Neuronal stem cell (in vitro differentiated cells): Measurements from ENCODE around the gene LOXHD1.

Experiments used
- DNase-seq: peaks from one replicate; pipeline ENCODE4 v3.0.0-alpha.2; 2013; ENCODE audit warnings: low spot score
- H2AFZ ChIP-seq: one replicate; pipeline ENCODE4 v1.6.1; 2013; ENCODE audit warnings: mild to moderate bottlenecking, low read length, inconsistent platforms
- H2AK5ac ChIP-seq: 2 replicates; pipeline ENCODE4 v1.6.1; 2013; ENCODE audit warnings: low read depth, mild to moderate bottlenecking, inconsistent platforms, low read length, moderate library complexity, mixed read lengths
- H2BK120ac ChIP-seq: 2 replicates; pipeline ENCODE4 v1.6.1; 2013; ENCODE audit warnings: low read depth, mild to moderate bottlenecking, inconsistent platforms, low read length, moderate library complexity, mixed read lengths
- H2BK12ac ChIP-seq: one replicate; pipeline ENCODE4 v1.6.1; 2013; ENCODE audit warnings: low read length, inconsistent platforms
- H2BK15ac ChIP-seq: 2 replicates; pipeline ENCODE4 v1.6.1; 2013; ENCODE audit warnings: mild to moderate bottlenecking, low read length, inconsistent platforms, mixed read lengths
- H2BK5ac ChIP-seq: one replicate; pipeline ENCODE4 v1.6.1; 2013; ENCODE audit warnings: inconsistent platforms, mild to moderate bottlenecking, low read length, moderate library complexity
- H3K14ac ChIP-seq: one replicate; pipeline ENCODE4 v1.6.1; 2013; ENCODE audit warnings: low read length, inconsistent platforms
- H3K18ac ChIP-seq: 2 replicates; pipeline ENCODE4 v1.6.1; 2013; ENCODE audit warnings: low read length, inconsistent platforms
- H3K23ac ChIP-seq: 2 replicates; pipeline ENCODE4 v1.6.1; 2013; ENCODE audit warnings: low read depth, mild to moderate bottlenecking, mixed read lengths, low read length, inconsistent platforms; ENCODE audit not compliant: poor library complexity
- H3K27ac ChIP-seq: replicated peaks from 3 replicates; pipeline ENCODE4 v1.5.1; 2013; ENCODE audit warnings: low read length, inconsistent platforms
- H3K27me3 ChIP-seq, 3 experiments: 2 replicates each; pipeline ENCODE4 v1.6.1; 2013; ENCODE audit warnings: low read length in 3 of 3, mild to moderate bottlenecking in 2 of 3, inconsistent platforms in 1 of 3, low read depth in 1 of 3, mixed read lengths in 1 of 3, moderate library complexity in 1 of 3; ENCODE audit not compliant: control insufficient read depth in 3 of 3, insufficient read depth in 3 of 3
- H3K36me3 ChIP-seq, 2 donors: replicated peaks in 1 of 2; 2 replicates each; pipeline ENCODE4 v1.6.1; 2013; ENCODE audit warnings: low read length in 2 of 2; ENCODE audit not compliant: control insufficient read depth in 2 of 2, insufficient read depth in 2 of 2
- H3K4ac ChIP-seq: 2 replicates; pipeline ENCODE4 v1.6.1; 2013; ENCODE audit warnings: inconsistent platforms, mild to moderate bottlenecking, low read length, moderate library complexity
- H3K4me1 ChIP-seq, 2 donors: 1 replicate in 1 of 2; 2 replicates in 1 of 2; pipeline ENCODE4 v1.6.1; 2013; ENCODE audit warnings: low read length in 2 of 2, low read depth in 1 of 2; ENCODE audit not compliant: control insufficient read depth in 2 of 2, insufficient read depth in 1 of 2
- H3K4me2 ChIP-seq: one replicate; pipeline ENCODE4 v1.6.1; 2013; ENCODE audit warnings: mild to moderate bottlenecking, low read length, inconsistent platforms; ENCODE audit not compliant: insufficient read depth, poor library complexity, severe bottlenecking
- H3K4me3 ChIP-seq, 2 donors: 2 replicates each; pipeline ENCODE4 v1.5.1; 2013; ENCODE audit warnings: low read length in 2 of 2, mild to moderate bottlenecking in 2 of 2, inconsistent platforms in 1 of 2, moderate library complexity in 1 of 2
- H3K79me1 ChIP-seq: one replicate; pipeline ENCODE4 v1.6.1; 2013; ENCODE audit warnings: low read depth, mild to moderate bottlenecking, inconsistent platforms, low read length, moderate library complexity
- H3K9ac ChIP-seq: one replicate; pipeline ENCODE4 v1.6.1; 2013; ENCODE audit warnings: mild to moderate bottlenecking, low read depth, low read length, inconsistent platforms; ENCODE audit not compliant: poor library complexity
- H3K9me3 ChIP-seq, 2 donors: replicated peaks in 1 of 2; 2 replicates each; pipeline versions ENCODE3 to v1.6.1; 2013; ENCODE audit warnings: low read length in 2 of 2, mild to moderate bottlenecking in 2 of 2, inconsistent platforms in 1 of 2, low read depth in 1 of 2, mixed read lengths in 1 of 2, moderate library complexity in 1 of 2; ENCODE audit not compliant: control insufficient read depth in 2 of 2, insufficient read depth in 1 of 2
- H4K8ac ChIP-seq: one replicate; pipeline ENCODE4 v1.6.1; 2013; ENCODE audit warnings: low read depth, mild to moderate bottlenecking, inconsistent platforms, low read length, moderate library complexity
- H4K91ac ChIP-seq: one replicate; pipeline ENCODE4 v1.6.1; 2013; ENCODE audit warnings: low read length, low read depth, mild to moderate bottlenecking, inconsistent platforms; ENCODE audit not compliant: poor library complexity
- WGBS, 2 donors: extraction: QIAGEN DNeasy Blood & Tissue Kit; methylation state at CpG; one replicate each; pipeline ENCODE4 v1.1.7; 2013; ENCODE audit warnings: missing lambda C conversion rate in 2 of 2, mixed read lengths in 1 of 2; ENCODE audit not compliant: insufficient read length in 2 of 2, insufficient replicate concordance in 1 of 2; ENCODE audit errors: extremely low coverage in 2 of 2; 5-methylcytosine and 5-hydroxymethylcytosine counted together

Gene LOXHD1

DNA sequence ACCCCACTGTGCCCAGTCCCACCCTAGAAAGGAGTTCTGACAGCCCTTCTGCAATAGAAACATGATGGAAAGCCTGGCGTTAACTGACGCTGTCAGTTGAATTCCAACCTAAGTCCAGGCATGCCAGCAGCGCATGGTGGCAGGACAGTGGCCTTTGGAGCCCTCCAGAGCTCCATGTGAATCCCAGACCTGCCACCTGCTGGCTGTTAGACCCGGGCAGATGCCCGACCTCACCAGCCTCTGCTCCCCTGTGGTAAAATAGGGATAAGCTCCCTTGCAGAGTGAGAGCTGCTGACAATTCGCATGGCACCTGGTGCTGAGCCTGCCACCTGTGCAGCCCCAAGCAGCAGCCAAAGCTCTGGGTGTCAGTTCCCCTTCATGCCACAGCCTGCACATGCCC is 138.6 kb downstream of the LOXHD1 start:
- H3K4ac ChIP-seq, result no peak overlapping the region
- no peak overlapping the region for H3K4me3 ChIP-seq
- DNase-seq, result no peak
- H3K9ac ChIP-seq, result peak overlapping the region; percentile 9
- no peaks in the 10 kb centered on the region for H3K27me3 ChIP-seq
- H3K36me3 ChIP-seq, result no peaks in the 10 kb centered on the region
- H2AFZ ChIP-seq, result no peak overlapping the region
- H3K9me3 ChIP-seq, result no peaks in the 10 kb centered on the region
- no peak overlapping the region for H3K18ac ChIP-seq
- H3K14ac ChIP-seq, result no peak overlapping the region
- H2BK12ac ChIP-seq, result no peak overlapping the region
- WGBS, 2 donors, result no CpG with 5 or more reads among the region's 6 CpGs
- H2AK5ac ChIP-seq, result no peak overlapping the region
- H4K91ac ChIP-seq, result no peak overlapping the region
- H2BK5ac ChIP-seq, result no peak overlapping the region
- no peak overlapping the region for H3K23ac ChIP-seq
- no peak overlapping the region for H4K8ac ChIP-seq
- H3K79me1 ChIP-seq, result no peaks in the 10 kb centered on the region
- H3K27ac ChIP-seq, result no peak overlapping the region
- no peak overlapping the region for H3K4me2 ChIP-seq
- H2BK15ac ChIP-seq, result no peak overlapping the region
- no peak overlapping the region for H2BK120ac ChIP-seq
- peaks cover 0 to 3% of the 10 kb centered on the region in 2 donors for H3K4me1 ChIP-seq

DNA sequence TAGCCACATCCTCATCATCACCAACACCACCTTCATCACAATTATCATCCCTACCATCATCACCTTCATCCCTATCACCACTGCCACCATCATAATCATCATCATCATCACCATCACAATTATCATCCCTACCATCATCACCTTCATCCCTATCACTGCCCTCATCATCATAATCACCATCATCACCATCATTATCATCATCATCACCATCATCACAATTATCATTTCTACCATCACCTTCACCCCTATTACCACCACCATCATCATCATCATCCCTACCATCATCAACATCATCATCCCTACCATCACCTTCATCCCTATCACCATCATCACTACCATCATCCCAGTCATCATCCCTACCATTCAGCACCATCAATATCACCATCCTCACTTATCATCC is 140.5 kb downstream of the LOXHD1 start:
- Histone ChIP-seq H4K91ac (no peak overlapping the region), H3K18ac (no peak overlapping the region), H2AK5ac (no peak overlapping the region), H3K4me2 (no peak overlapping the region), H2BK120ac (no peak overlapping the region), H2BK5ac (no peak overlapping the region), H2BK12ac (no peak overlapping the region), H3K27me3 (no peaks in the 10 kb centered on the region), H3K27ac (no peak overlapping the region), H4K8ac (no peak overlapping the region), H3K36me3 (no peaks in the 10 kb centered on the region), H3K4ac (no peak overlapping the region), H3K14ac (no peak overlapping the region), H2AFZ (no peak overlapping the region), H3K9me3 (no peaks in the 10 kb centered on the region), H3K4me1 (peaks cover 0 to 3% of the 10 kb centered on the region in 2 donors), H3K79me1 (no peaks in the 10 kb centered on the region), H3K23ac (no peak overlapping the region), H2BK15ac (no peak overlapping the region), H3K4me3 (no peak overlapping the region), H3K9ac (no peak overlapping the region)
- DNase-seq, result no peak

DNA sequence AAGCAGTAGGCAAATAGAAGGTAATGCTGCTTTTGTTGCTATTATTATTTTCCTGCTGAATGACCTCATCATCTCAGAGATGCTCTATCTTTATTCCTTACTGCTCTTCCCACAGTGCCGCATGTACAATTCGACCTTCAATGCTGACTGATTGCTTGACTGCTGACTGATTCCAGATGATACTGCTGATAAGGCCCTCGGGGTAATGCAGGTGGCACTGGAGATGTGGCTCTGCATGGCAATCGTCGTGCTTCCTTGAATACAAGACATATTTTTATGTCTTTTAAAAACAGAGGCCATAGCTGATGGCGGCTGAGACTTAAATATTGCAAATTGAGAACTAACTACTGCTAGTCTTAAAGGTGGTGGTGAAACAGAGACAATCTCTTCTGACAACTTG is 146.6 kb downstream of the LOXHD1 start:
- DNase-seq, result no peak
- Histone ChIP-seq H4K91ac (no peak overlapping the region), H3K23ac (no peak overlapping the region), H3K4me2 (no peak overlapping the region), H2BK5ac (no peak overlapping the region), H3K27ac (no peak overlapping the region), H3K36me3 (no peaks in the 10 kb centered on the region), H3K27me3 (peaks cover 0 to 18% (median 0%) of the 10 kb centered on the region in 3 experiments), H3K9me3 (no peaks in the 10 kb centered on the region), H3K4me3 (no peak overlapping the region), H2BK15ac (no peak overlapping the region), H3K18ac (no peak overlapping the region), H3K4ac (no peak overlapping the region), H3K14ac (no peak overlapping the region), H3K79me1 (no peaks in the 10 kb centered on the region), H2AK5ac (no peak overlapping the region), H4K8ac (no peak overlapping the region), H2BK120ac (no peak overlapping the region), H3K4me1 (no peaks in the 10 kb centered on the region), H3K9ac (no peak overlapping the region), H2AFZ (no peak overlapping the region), H2BK12ac (no peak overlapping the region)
- WGBS, 2 donors, result no CpG with 5 or more reads among the region's 6 CpGs

GRCh38 chr18:46509530-46509929 is 147.5 kb downstream of the LOXHD1 start:
- no peak overlapping the region for H3K14ac ChIP-seq
- no peak overlapping the region for H4K8ac ChIP-seq
- WGBS, 2 donors, result no CpG with 5 or more reads among the region's 6 CpGs
- H3K4me1 ChIP-seq, result no peaks in the 10 kb centered on the region
- no peak for DNase-seq
- H2BK15ac ChIP-seq, result no peak overlapping the region
- H3K23ac ChIP-seq, result no peak overlapping the region
- H3K27me3 ChIP-seq, result peaks cover 0 to 18% (median 0%) of the 10 kb centered on the region in 3 experiments
- H3K27ac ChIP-seq, result no peak overlapping the region
- H2AK5ac ChIP-seq, result no peak overlapping the region
- no peak overlapping the region for H3K9ac ChIP-seq
- no peak overlapping the region for H2AFZ ChIP-seq
- H3K4me3 ChIP-seq, result no peak overlapping the region
- no peak overlapping the region for H3K18ac ChIP-seq
- H2BK12ac ChIP-seq, result no peak overlapping the region
- no peaks in the 10 kb centered on the region for H3K79me1 ChIP-seq
- no peaks in the 10 kb centered on the region for H3K9me3 ChIP-seq
- H3K4ac ChIP-seq, result no peak overlapping the region
- H3K4me2 ChIP-seq, result no peak overlapping the region
- H4K91ac ChIP-seq, result no peak overlapping the region
- no peak overlapping the region for H2BK120ac ChIP-seq
- no peaks in the 10 kb centered on the region for H3K36me3 ChIP-seq
- H2BK5ac ChIP-seq, result no peak overlapping the region
